Ecto neural progenitor cell (in vitro differentiated cells): Measurements from ENCODE around the gene CCDC91.
"Not testable (repeated sequence)": the region's sequence is repeated elsewhere in the genome, so short reads cannot be mapped to it uniquely, and the experiment has no call there.

Experiments
- DNase-seq: peaks from one replicate; pipeline ENCODE4 v3.0.0-alpha.2; 2018; ENCODE audit warnings: low spot score

Gene CCDC91

GRCh38 chr12:28459481-28459880, 269.2 kb downstream of the CCDC91 start:
- no peak for DNase-seq

- no peak for DNase-seq
These were observed 270.3 kb downstream of the CCDC91 start for GRCh38 chr12:28460420-28461130.

GRCh38 chr12:28463396-28463795, 273.1 kb downstream of the CCDC91 start:
- DNase-seq, result no peak

GRCh38 chr12:28471762-28472161, 281.5 kb downstream of the CCDC91 start:
- not testable (repeated sequence) for DNase-seq

GRCh38 chr12:28476206-28476605, 285.9 kb downstream of the CCDC91 start:
- not testable (repeated sequence) for DNase-seq

GRCh38 chr12:28479097-28479496, 288.8 kb downstream of the CCDC91 start:
- not testable (repeated sequence) for DNase-seq

GRCh38 chr12:28479683-28480082, 289.4 kb downstream of the CCDC91 start:
- DNase-seq, result no peak

GRCh38 chr12:28484156-28484555, 293.9 kb downstream of the CCDC91 start:
- no peak for DNase-seq

- no peak for DNase-seq
These were observed 296.3 kb downstream of the CCDC91 start for GRCh38 chr12:28486521-28486920.

GRCh38 chr12:28489246-28489645, 299.0 kb downstream of the CCDC91 start:
- DNase-seq, result no peak

- DNase-seq, result no peak
These were observed 307.7 kb downstream of the CCDC91 start for GRCh38 chr12:28497889-28498411.

- DNase-seq, result no peak
These were observed 308.6 kb downstream of the CCDC91 start for GRCh38 chr12:28498850-28499249.

GRCh38 chr12:28500373-28501024, 310.2 kb downstream of the CCDC91 start:
- no peak for DNase-seq

GRCh38 chr12:28506271-28506670, 316.0 kb downstream of the CCDC91 start:
- DNase-seq, result no peak

- no peak for DNase-seq
These were observed 316.8 kb downstream of the CCDC91 start for GRCh38 chr12:28507033-28507432.

GRCh38 chr12:28507867-28508266, 317.6 kb downstream of the CCDC91 start:
- no peak for DNase-seq

GRCh38 chr12:28512406-28512805, 322.1 kb downstream of the CCDC91 start:
- DNase-seq, result no peak

GRCh38 chr12:28512876-28513275, 322.6 kb downstream of the CCDC91 start:
- DNase-seq, result no peak

- no peak for DNase-seq
These were observed 323.7 kb downstream of the CCDC91 start for GRCh38 chr12:28513983-28514382.

- no peak for DNase-seq
These were observed 326.8 kb downstream of the CCDC91 start for GRCh38 chr12:28517101-28517500.

- DNase-seq, result no peak
These were observed 337.5 kb downstream of the CCDC91 start for GRCh38 chr12:28527631-28528249.

GRCh38 chr12:28535216-28535615, 345.0 kb downstream of the CCDC91 start:
- DNase-seq, result no peak

GRCh38 chr12:28536088-28536487, 345.8 kb downstream of the CCDC91 start:
- no peak for DNase-seq
